SK-N-SH treated with all-trans-retinoic acid at 6 μM for 48 hours (cell line): Measurements from ENCODE around the gene GPR155.

ENCODE experiments used
- ATAC-seq: fragments of 200-7000 bp; cut with Tn5 transposase; 3 replicates; pipeline ENCODE4 v1.9.1; 2020; ENCODE audit warnings: mild to moderate bottlenecking, moderate library complexity
- ARNTL ChIP-seq: fragments of 450-650 bp; formaldehyde crosslinking; IDR thresholded peaks from 2 replicates; pipeline ENCODE4 v1.5.0; 2020; ENCODE audit warnings: low read depth, mild to moderate bottlenecking, moderate library complexity, borderline replicate concordance
- BACH2 ChIP-seq: fragments of 250-450 bp; sonication (Bioruptor Pico); IDR thresholded peaks from 2 replicates; pipeline ENCODE4 v1.9.0; 2021; ENCODE audit warnings: mild to moderate bottlenecking, borderline replicate concordance
- CREB5 ChIP-seq: fragments of 250-450 bp; sonication (Bioruptor Pico); IDR thresholded peaks from 2 replicates; pipeline ENCODE4 v1.5.1; 2020; ENCODE audit warnings: low read depth, mild to moderate bottlenecking, moderate library complexity
- CSDC2 ChIP-seq: fragments of 250-450 bp; sonication (Bioruptor Pico); IDR thresholded peaks from 2 replicates; pipeline ENCODE4 v1.5.0; 2020; ENCODE audit warnings: mild to moderate bottlenecking, moderate library complexity
- CSRNP3 ChIP-seq: fragments of 250-450 bp; sonication (Bioruptor Pico); IDR thresholded peaks from 2 replicates; pipeline ENCODE4 v1.5.1; 2021; ENCODE audit warnings: mild to moderate bottlenecking, moderate library complexity
- ESRRG ChIP-seq: fragments of 250-450 bp; sonication (Bioruptor Pico); IDR thresholded peaks from 2 replicates; pipeline ENCODE4 v1.6.1; 2021; ENCODE audit warnings: mild to moderate bottlenecking
- ISL1 ChIP-seq: fragments of 250-450 bp; sonication (Bioruptor Pico); IDR thresholded peaks from 2 replicates; pipeline ENCODE4 v2.1.2; 2022; ENCODE audit warnings: mild to moderate bottlenecking, moderate library complexity
- POU6F1 ChIP-seq: fragments of 250-450 bp; sonication (Bioruptor Pico); IDR thresholded peaks from 2 replicates; pipeline ENCODE4 v1.8.0; 2021; ENCODE audit warnings: low read depth, mild to moderate bottlenecking, moderate library complexity, borderline replicate concordance
- PPARA ChIP-seq: fragments of 250-450 bp; sonication (Bioruptor Pico); IDR thresholded peaks from 2 replicates; pipeline ENCODE4 v1.5.0; 2020; ENCODE audit warnings: mild to moderate bottlenecking, borderline replicate concordance
- RARB ChIP-seq: fragments of 250-450 bp; sonication (Bioruptor Pico); IDR thresholded peaks from 2 replicates; pipeline ENCODE4 v1.8.0; 2021; ENCODE audit warnings: mild to moderate bottlenecking, moderate library complexity
- SNAI2 ChIP-seq: fragments of 250-450 bp; sonication (Bioruptor Pico); IDR thresholded peaks from 2 replicates; pipeline ENCODE4 v1.5.0; 2020; ENCODE audit warnings: mild to moderate bottlenecking, moderate library complexity
- TOX ChIP-seq: fragments of 250-450 bp; sonication (Bioruptor Pico); IDR thresholded peaks from 2 replicates; pipeline ENCODE4 v1.8.0; 2021; ENCODE audit warnings: mild to moderate bottlenecking, moderate library complexity, borderline replicate concordance
- ZC3H10 ChIP-seq: fragments of 250-450 bp; sonication (Bioruptor Pico); IDR thresholded peaks from 2 replicates; pipeline ENCODE4 v1.5.1; 2021; ENCODE audit warnings: mild to moderate bottlenecking, moderate library complexity
- ZFP3 ChIP-seq: fragments of 250-450 bp; sonication (Bioruptor Pico); IDR thresholded peaks from 2 replicates; pipeline ENCODE4 v1.5.0; 2020; ENCODE audit warnings: mild to moderate bottlenecking, moderate library complexity
- ZFP30 ChIP-seq: fragments of 450-650 bp; formaldehyde crosslinking; IDR thresholded peaks from 2 replicates; pipeline ENCODE4 v1.5.0; 2022; ENCODE audit warnings: mild to moderate bottlenecking, moderate library complexity
- ZNF565 ChIP-seq: fragments of 450-650 bp; formaldehyde crosslinking; conservative IDR thresholded peaks from 2 replicates; pipeline ENCODE4 v1.5.0; 2020; ENCODE audit warnings: low read depth, mild to moderate bottlenecking, moderate library complexity
- ZNF70 ChIP-seq: fragments of 450-650 bp; formaldehyde crosslinking; IDR thresholded peaks from 2 replicates; pipeline ENCODE4 v1.5.0; 2020; ENCODE audit warnings: mild to moderate bottlenecking, moderate library complexity
- ZNF8 ChIP-seq: fragments of 450-650 bp; formaldehyde crosslinking; IDR thresholded peaks from 2 replicates; pipeline ENCODE4 v1.5.0; 2020; ENCODE audit warnings: mild to moderate bottlenecking, moderate library complexity

GPR155 gene

GRCh38 chr2:174518395-174518794, 31.6 kb upstream of the GPR155 start:
- TF ChIP-seq ZFP3 (CRISPR knock-in tag), result no peak
- no peak for TF ChIP-seq TOX (CRISPR knock-in tag)
- no peak for TF ChIP-seq CREB5 (CRISPR knock-in tag)
- no peak for TF ChIP-seq ZNF8 (CRISPR knock-in tag)
- TF ChIP-seq ZC3H10 (CRISPR knock-in tag), result no peak
- TF ChIP-seq ZNF565 (CRISPR knock-in tag), result no peak
- no peak for ATAC-seq

- TF ChIP-seq CSRNP3 (CRISPR knock-in tag), result no peak
- TF ChIP-seq CREB5 (CRISPR knock-in tag), result no peak
- TF ChIP-seq, all 23 proteins: peak for 0
- ATAC-seq, result no peak
These were observed 29.9 kb upstream of the GPR155 start for GRCh38 chr2:174516501-174517378.

- no peak for ATAC-seq
These were observed 25.5 kb upstream of the GPR155 start for GRCh38 chr2:174512345-174512744.

GRCh38 chr2:174511580-174512260, 24.9 kb upstream of the GPR155 start:
- no peak for TF ChIP-seq TOX (CRISPR knock-in tag)
- no peak for TF ChIP-seq SNAI2 (CRISPR knock-in tag)
- TF ChIP-seq CSDC2 (CRISPR knock-in tag), result no peak
- no peak for TF ChIP-seq ZFP3 (CRISPR knock-in tag)
- TF ChIP-seq ZNF8 (CRISPR knock-in tag), result no peak
- TF ChIP-seq ESRRG (CRISPR knock-in tag), result no peak
- no peak for TF ChIP-seq RARB (CRISPR knock-in tag)
- no peak for ATAC-seq

More at GRCh38 chr2:174512345-174512744, 25.5 kb upstream of the GPR155 start:
- TF ChIP-seq CSRNP3 (CRISPR knock-in tag) (no peak), BACH2 (CRISPR knock-in tag) (no peak), RARB (CRISPR knock-in tag) (no peak), ISL1 (CRISPR knock-in tag) (no peak), ZNF8 (CRISPR knock-in tag) (no peak), ARNTL (CRISPR knock-in tag) (no peak), PPARA (CRISPR knock-in tag) (no peak), POU6F1 (no peak), TOX (CRISPR knock-in tag) (no peak), ZNF70 (CRISPR knock-in tag) (no peak), ZFP30 (no peak), ZNF565 (CRISPR knock-in tag) (no peak)
